ENCODE data around the gene TBC1D4.
A peak's percentile ranks its signal among the peaks of the same experiment; 100 is the strongest.

The TBC1D4 gene

DNA sequence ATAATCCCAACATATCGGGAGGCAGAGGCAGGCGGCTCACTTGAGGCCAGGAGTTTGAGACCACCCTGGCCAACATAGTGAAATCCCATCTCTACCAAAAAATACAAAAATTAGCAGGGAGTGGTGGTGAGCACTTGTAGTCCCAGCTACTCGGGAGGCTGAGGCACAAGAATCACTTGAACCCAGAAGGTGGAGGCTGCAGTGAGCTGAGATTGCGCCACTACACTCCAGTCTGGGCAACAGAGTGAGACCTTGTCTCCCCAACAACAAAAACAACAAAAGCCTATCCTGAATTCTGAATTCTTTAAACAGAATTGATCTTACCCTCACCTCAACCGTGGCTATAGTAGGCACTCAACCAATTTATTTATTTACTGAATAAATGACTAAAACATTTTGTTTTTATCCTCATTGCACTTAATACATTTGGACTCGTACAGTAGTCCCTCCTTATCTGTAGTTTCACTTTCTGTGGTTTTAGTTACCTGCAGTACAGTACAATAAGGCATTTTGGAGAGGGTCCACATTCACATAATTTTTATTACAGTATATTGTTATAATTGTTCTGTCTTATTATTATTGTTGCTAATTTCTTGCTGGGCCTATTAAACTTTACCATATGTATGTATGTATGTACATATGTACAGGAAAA is 98.8 kb downstream of the TBC1D4 start:
- no peak for DNase-seq

DNA sequence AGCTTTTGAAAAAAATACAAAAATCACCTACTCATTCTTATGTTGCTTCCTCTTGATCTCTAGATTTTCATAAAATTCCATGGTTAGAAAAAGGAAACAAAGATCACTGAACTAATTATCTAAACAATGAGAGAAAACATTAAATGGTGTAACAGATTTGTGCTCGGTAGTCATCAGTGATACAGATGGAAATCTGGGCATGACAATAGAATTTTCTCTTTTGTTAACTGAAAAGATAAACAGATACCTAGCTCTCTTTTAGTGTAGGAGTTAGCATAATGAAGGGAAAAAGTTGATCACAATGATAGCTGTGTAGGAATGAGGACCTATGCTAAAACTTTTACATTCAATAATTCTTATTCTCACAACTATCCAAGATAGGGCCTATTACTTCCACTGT is 103.7 kb downstream of the TBC1D4 start:
- DNase-seq = no peak

DNA sequence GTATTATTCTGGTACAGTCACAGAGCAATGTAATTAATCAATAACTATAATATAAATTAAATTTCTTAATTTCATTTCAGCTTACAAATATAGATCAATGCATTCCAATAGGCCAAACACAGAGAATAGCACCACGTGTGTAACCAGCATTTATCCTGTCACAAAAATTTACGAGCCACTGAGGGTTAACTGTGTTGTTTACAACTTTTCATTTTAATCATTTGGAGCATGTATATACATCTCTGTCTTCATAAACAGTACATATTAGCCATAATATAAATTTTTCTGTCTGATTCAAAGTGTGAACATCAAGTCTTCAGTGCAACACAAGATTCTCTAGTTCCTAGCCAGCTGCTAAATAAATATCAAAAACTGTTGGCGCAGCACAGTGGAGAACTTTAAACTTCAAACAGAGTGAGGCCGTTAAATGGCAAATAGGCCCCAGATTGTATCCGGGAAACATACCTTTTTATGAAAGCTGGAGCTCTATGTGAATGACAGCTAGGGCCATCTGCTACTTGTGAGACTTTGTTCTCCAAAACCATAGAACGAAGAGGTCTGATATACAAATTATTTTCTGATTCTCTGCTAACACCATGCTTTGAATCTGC is 105.1 kb downstream of the TBC1D4 start:
- DNase-seq = no peak

DNA sequence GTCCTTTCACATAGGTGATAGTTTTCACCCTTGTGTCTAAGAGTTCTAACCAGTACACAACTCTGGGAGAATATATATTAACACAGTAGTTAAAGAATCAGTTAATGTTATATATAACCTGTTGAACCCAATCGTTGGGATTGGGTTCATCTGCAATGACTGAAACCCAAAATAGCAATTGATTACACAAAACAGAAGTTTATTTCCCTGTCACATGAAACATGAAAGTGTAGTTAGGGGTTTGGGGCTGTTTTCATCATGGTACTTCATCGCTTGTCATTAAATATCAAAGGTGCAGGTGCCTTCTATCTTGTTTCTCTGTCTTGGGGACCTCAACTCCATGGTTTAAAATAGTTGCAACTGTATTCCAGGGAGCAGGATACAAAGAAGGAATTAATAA is 106.6 kb downstream of the TBC1D4 start:
- no peak for DNase-seq

DNA sequence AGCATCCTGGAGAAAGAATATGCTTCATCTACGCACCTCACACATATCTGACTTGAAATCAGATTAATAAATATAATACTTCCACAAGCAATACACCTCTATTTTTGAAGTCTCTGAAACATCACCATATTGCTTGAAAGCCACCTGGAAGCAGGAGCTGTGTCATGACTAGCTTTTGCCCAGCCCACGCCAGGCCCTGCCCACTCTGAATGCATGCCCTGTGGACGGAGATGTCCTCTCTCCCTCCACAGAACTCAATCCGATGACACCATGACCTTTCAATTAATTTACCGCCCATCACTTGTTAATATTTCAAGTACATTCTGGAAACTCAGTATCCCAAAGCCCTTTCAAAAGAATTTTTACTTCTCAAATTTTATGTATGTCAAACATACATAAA is 108.0 kb downstream of the TBC1D4 start:
- DNase-seq = no peak

DNA sequence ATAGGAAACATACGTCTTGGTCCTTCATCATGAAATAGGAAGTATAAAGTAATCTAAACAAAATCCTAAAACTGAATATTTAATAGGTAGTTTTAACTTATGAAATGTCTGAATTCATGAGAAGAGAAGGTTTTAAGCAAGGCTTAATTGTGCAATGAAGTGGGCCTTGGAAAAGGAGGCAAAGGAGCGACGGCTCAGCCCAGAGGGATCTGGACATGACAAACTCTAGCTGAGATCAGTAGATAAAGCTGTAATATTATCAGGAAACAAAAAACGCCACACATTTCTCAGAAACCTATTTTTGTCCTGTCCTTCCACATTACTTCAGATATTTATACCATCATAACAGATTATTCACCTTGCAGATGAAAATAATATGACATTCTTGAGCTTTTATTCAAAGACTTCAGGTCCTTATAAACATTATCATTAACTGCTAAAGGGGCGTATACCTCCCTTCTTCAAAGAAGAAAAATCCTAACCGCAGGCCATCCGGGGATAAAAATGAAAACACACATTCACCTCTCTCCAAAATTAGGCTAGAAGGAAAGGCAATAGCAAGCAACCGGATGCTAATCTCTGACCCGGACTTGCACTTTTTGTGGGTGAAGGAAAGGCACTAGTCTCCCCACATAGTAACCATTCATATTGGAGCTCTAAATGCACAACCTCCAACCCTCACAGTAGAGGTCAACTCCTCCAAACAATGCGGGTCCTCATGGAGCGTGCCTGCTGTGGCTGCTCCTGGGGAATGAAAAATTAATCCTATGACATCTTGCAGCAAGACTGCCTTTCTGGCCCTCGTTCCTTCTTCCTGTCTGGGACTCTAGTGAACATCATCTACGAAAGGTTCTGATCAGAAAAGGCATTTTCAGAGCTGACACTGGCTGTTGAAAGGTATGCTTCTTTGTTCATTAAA is 108.8 kb downstream of the TBC1D4 start:
- no peak for DNase-seq

DNA sequence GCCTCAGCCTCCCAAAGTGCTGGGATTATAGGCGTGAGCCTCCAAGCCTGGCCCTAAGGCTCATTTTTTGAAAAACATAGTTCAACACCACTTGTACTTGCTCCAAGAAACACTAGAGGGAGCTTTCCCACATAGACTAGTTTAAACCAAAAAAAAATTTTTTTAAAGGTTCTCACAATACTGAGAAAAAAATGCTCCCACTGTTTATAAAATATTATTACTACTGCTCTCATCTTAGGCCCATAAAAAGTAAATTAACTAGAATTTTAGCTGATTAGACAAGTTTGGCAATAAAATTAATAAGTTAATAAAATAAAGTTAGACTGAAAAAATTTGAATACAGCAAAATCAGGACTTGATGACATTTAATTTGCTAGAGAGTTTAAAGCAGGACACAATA is 109.5 kb downstream of the TBC1D4 start:
- no peak for DNase-seq

DNA sequence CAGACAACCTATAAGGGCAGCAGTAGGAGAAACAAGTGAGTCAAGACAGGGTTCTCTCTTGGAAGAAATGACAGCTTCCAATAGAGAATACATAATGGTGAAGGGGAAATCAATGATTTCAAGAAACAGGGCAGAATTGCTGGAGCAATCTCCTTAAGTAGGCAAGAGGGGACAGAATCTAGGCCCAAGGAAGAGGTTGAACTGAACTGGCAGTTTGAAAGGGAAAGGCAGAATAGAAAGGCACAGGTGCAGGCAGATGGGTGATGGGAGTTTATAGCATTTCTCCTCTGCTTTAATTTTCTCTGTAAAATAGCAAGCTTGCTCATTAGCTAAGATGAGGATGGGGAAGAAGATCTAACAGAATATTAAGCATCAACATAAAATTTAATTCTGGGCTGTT is 110.8 kb downstream of the TBC1D4 start:
- no peak for DNase-seq

DNA sequence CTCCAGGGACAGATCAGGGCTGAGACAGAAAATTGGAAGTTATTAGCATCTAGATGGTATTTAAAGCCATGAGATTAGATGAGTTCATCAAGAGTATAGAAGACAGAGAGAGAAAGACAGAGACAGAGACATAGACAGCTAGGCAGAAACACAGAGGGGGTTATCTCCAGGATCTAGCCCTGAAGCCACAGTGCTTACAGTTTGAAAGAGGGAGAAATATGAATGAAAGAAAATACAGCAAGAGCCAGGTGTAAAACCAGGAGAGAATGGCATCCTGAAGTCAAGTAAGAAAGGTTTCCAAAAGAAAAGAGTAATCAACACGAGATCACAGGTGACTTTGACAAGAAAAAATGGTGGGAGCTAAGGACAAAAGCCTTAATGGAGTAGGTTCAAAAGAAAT is 111.2 kb downstream of the TBC1D4 start:
- DNase-seq = no peak

DNA sequence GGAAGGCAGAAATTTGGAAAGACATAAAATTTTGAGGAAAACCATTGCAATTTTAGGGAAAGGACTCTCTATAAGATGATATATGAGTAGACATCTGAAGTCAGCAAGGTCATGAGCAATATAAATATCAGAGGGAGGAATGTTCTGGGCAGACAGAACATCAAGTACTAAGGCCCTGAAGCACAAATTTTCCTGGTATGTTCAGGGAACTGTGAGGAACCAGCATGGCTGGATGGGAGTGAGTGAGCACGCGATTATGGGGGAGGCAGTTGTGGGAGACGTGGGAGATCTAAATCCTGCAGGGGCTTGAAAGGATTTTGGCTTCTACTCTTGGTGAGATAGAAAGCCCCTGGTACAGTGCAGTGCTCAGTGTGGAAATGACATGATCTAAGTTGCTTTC is 112.0 kb downstream of the TBC1D4 start:
- no peak for DNase-seq

DNA sequence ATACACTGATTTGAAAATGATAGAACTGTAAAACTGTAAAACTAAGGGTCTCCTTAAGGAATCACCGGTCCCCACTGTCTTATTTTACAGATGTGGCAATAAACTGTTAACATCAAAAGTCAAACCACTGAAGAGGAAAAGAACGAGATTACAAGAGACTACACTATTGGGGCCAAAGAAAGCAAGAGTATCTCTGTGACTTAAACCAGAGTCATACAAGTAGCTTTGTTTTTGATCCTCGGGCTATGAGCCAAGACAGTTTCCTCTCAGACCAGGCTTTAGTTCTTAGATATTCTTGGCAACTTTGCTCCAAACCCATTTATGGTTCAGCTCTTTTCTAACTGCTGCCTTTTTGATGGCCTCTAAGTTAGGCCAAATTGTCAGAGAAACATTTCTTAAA is 113.8 kb downstream of the TBC1D4 start:
- DNase-seq = no peak

DNA sequence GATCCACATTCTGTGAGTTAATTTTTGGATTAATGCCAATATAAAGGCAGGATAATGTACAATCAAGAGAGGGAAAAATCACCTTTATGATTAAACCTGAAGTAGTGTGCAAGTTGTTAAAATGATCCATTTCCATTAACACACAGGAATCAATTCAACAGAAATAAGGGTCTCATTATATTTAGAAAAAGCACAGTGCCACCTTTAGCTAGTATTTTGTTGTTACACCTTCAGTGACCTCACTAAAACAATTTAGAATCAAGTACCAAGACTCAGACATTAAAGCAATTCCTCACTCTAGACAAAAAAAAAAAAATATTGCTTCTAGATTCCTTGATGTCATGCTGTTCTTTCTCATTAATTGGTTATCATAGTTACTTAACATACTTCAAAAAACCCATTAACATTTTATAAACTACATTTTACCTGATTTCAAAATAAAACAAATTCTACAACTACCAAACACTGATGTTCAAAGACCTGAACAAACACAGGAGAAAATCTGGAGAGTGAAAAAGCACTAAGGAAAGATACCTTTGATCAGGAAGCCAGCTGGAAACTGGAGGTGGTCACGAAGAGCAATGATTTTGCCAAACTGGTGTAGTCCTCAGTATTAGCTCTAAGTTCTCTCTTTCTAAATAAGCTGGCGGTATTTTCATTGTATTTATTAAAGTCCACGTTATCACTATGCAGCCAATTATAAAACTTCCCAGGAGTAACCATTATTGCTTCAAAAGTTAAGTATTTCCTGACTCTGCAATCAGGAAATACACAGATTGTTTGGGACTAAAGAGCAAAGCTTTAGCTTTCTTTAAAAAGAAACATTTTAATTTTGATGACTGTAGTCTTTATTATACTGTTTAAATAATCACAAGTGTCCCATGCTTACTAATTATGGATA is 115.3 kb downstream of the TBC1D4 start:
- DNase-seq = no peak

DNA sequence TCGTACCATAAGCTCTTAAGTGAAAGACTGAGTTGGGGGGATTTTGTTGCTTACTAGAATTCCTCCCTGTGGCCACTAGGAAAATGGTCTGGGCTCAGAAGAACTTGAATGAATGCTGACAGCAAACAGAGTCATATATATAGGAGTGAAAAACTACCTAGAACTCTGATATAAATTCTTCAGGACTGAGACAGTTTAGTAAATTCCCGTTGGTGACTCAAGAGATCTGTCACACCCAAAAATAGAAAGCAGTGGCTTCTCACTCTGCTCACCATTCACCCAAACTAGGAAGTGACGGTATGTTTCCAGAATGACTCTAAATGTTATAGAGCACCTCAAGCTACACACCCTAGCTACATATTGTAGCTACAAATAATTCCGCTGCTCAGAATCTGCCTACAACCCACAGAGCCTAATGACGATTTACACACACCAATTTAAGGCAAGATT is 116.2 kb downstream of the TBC1D4 start:
- no peak for DNase-seq

DNA sequence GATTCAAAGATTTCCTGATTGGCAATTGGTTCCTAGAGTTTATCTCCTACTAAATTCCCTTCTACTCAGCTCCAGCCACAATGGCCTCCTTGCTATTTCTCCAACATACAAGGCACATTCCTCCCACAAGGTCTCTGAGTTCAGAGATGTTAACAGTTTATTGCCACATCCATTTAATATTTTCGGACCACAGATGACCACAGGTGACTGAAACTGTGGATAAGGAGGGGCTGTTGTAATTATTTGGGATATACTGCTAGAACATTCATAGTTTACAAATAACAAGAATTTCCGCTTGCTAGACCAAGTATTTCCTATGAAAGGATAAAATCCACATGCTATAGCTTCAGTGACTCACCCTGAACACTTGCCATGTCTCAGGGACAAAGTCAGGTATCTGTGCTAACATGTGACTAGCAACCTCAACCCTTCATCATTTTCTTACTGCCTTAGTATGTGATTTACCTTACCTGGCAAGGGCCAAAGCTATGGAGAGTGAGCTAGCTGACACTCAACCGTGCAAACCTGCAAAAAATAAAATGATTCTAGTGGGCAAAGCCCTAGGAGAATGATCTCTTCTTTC is 117.7 kb downstream of the TBC1D4 start:
- DNase-seq = no peak

DNA sequence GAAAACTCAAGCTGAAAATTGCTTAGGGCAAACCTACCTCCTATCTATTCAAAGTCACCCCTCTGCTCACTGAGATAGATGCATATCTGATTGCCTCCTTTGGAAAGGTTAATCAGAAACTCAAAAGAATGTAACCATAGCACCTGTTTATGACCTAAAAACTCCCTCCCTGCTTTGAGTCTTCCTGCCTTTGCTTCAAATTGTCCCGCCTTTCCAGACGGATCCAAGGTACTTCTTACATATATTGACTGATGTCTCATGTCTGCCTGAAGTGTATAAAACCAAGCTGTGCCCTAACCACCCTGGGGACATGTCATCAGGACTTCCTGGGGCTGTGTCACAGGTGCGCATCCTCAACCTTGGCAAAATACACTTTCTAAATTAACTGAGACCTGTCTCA is 118.6 kb downstream of the TBC1D4 start:
- DNase-seq = no peak

DNA sequence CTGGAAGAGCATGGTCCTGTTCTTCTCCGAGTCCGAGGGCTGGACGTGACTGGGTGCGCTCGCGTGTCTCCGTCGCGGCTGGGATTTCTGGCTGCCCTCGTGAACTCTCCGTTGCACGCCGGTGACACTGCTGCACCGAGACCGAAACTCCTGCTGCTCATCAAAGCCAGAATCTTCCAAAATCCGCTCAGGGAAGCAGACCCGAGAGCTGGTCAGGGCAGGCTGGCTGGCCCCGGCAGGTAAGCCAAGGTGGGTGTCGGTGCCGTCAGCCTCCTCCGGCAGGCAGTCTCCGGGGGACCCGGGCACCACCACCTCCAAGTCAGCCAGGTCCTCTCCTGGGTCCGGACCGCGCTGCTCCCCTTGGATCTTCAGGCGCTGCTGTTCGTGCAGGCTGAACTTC is 119.9 kb downstream of the TBC1D4 start:
- DNase-seq = no peak

DNA sequence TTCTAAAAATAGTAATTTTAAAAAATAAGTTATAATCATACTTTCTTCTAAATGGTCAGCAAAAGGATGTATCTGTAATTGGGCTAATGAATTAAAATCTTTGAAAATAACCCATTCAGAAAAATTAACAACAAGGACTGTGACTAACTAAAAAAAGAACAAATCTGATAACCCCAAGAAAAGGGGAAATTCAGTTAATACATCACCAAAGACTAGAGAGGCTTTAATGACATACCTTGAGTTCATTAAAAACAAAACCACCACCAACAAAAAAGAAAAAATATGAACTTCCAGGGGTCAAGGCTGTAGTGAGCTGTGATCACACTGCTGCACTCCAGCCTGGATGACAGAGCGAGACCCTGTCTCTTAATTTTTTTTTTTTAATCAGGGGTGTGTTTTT is 121.8 kb downstream of the TBC1D4 start:
- no peak for DNase-seq

DNA sequence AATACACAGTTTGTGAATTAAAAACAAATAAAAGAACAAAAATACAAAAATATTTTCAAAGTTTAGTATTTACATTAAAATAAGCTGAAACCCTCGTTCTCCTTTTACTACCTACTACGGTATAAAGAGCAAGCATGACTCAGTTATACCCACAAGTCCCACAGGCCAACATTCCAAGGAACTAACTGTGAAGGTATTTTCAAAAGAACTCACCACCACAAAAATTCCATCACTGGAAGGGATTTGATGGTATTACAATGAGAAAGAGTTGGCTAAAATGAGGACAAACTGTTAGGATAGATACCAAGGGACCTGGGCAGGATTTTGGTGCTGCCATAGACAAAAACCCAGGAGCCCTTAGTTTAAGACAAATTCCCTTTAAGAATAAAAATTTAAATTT is 122.7 kb downstream of the TBC1D4 start:
- no peak for DNase-seq

DNA sequence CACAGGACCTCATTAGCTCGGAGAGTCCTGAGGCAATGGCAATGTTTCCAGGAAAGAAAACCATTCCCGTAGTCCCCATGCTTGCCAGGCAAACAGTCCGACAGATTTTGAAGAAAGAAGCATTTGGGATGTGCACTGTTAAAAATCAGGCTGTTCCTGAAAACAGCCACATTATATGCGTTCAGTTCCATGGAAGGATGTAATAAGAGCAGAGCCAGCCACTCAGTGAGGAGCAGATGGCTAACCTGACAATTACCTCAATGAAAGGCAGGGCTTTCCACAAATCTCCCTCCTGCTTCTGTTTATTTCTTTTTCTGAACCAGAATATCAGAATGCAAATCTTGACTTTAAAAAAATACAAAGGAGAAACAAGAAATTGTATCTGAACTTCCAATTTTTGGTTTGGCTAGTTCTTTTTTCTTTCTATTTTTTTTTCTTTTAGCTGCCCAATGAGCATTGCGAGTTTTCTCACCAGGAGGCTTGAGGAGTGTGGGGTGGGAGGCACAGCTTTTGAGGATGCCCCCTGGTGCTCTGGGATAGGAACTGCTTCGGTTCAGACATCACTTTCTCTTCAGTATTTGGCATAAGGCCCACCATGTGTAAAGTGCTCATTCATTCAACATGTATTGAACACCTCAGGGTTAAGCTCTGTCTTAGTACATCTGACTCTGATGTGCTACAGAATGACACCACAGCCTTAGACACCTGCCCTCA is 124.2 kb downstream of the TBC1D4 start:
- DNase-seq = peak; percentile 49

DNA sequence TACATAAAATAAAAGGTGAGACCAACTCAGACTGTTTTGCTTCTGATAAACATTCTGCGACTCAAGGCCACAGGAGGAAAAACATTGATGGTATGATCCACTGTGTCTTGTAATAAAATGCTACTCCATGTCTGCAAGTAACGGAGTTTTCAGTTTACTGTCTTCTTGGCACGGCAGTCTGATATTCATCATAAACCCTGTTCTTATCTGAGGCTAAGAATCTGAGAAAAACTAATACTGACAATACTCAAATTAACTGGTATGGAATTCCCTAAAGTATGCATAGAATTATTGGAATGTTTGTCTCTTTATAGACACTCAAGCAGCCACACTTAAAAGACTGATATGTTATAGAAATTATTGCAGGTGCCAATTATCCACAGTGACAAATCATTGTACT is 125.5 kb downstream of the TBC1D4 start:
- DNase-seq = no peak

DNA sequence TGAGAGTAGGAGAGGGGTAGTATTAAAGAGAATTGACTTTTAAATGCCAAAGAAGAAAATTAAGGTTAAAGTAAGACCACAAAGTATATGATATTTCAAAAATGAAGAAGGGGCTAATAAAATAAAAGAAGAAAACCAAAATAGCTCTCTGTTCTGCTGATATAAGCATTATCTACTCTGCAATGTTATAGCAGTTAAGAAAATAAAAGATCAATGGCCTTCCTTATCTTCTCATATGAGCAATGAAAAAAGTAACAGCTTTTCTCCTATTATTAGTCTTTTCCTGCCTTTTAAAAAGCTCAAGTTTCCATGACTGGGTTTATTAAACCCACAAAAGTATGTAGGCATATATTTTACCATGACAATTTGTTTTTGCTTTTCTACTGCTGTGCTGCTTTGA is 126.4 kb downstream of the TBC1D4 start:
- DNase-seq = no peak

DNA sequence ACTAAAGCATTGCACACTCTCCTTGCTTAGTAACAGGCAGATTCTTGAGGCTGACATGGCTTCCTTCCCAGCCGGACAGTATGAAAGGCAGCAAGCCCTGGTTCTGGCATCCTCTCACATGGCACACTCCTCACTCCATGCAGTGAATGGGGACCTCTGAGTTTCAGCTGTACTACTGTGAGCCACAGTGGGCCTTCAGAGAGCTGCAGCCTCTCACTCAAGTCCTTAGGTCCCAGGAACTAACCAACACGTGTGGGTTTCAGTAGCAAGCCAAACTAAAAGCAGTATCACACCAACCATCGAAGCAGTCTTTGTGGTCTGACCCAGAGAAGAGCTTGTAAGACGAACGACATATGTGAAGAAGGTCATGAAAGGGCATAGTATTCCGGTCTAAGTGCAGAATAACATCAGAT is 128.2 kb downstream of the TBC1D4 start:
- no peak for DNase-seq
